Lung (tissue), 12 donors: Measurements from ENCODE around the gene PCDHGA1. TPM values are rescaled to one million over a fixed set of nuclear protein-coding genes. Genes with fewer than 3 reads are reported as not detected.
"Not testable (repeated sequence)": the region's sequence is repeated elsewhere in the genome, so short reads cannot be mapped to it uniquely, and the experiment has no call there.

Experiments
- ATAC-seq: fragments of 200-7000 bp; cut with Tn5 transposase; one replicate; pipeline ENCODE4 v1.9.1; 2020; ENCODE audit warnings: moderate number of reproducible peaks; ENCODE audit not compliant: insufficient read depth, low FRiP score
- DNase-seq, 3 donors: peaks; one replicate each; pipeline ENCODE4 v3.0.0-alpha.2; 2013 to 2017
- H3K27ac ChIP-seq, 2 donors: one replicate each; pipeline ENCODE4 v1.5.1; 2013; ENCODE audit warnings: mild to moderate bottlenecking in 2 of 2, moderate library complexity in 2 of 2, control low read depth in 1 of 2, inconsistent platforms in 1 of 2, low read depth in 1 of 2, low read length in 1 of 2
- H3K27me3 ChIP-seq, 3 donors: one replicate each; pipeline ENCODE4 v1.5.1; 2013; ENCODE audit warnings: low read length in 2 of 3; ENCODE audit not compliant: control insufficient read depth in 3 of 3, insufficient read depth in 3 of 3
- H3K36me3 ChIP-seq, 4 donors: one replicate each; pipeline ENCODE4 v1.5.1; 2013; ENCODE audit warnings: low read length in 4 of 4, mild to moderate bottlenecking in 1 of 4, moderate library complexity in 1 of 4; ENCODE audit not compliant: control insufficient read depth in 4 of 4, insufficient read depth in 4 of 4
- H3K4me1 ChIP-seq, 5 donors: one replicate each; pipeline ENCODE4 v1.5.1; 2013; ENCODE audit warnings: low read length in 5 of 5, mild to moderate bottlenecking in 2 of 5, moderate library complexity in 1 of 5; ENCODE audit not compliant: control insufficient read depth in 5 of 5, insufficient read depth in 5 of 5
- H3K4me3 ChIP-seq: one replicate; pipeline ENCODE4 v1.5.1; 2013; ENCODE audit warnings: mild to moderate bottlenecking, control low read depth, moderate library complexity
- H3K9ac ChIP-seq, 2 donors: one replicate each; pipeline ENCODE4 v1.5.1; 2013; ENCODE audit warnings: low read length in 2 of 2, control low read depth in 1 of 2; ENCODE audit not compliant: insufficient read depth in 1 of 2
- H3K9me3 ChIP-seq, 4 donors: one replicate each; pipeline ENCODE4 v1.5.1; 2013; ENCODE audit warnings: low read length in 3 of 4, mild to moderate bottlenecking in 1 of 4, moderate library complexity in 1 of 4; ENCODE audit not compliant: control insufficient read depth in 4 of 4, insufficient read depth in 3 of 4
- CTCF ChIP-seq: IDR thresholded peaks from 2 replicates; pipeline ENCODE4 v1.5.1; 2012; ENCODE audit warnings: mild to moderate bottlenecking; ENCODE audit errors: control extremely low read depth, extremely low read depth
- WGBS, 2 donors: extraction: QIAGEN DNeasy Blood & Tissue Kit; methylation state at CpG; one replicate each; pipeline ENCODE4 v1.1.7; 2013; 5-methylcytosine and 5-hydroxymethylcytosine counted together
- polyA plus RNA-seq, 2 donors: library from polyadenylated mRNA; stranded (reverse); fragments of 200-250 nt; gene quantifications; one replicate each; pipeline ENCODE4 v1.2.1, GENCODE V29; 2013
- total RNA-seq, 2 donors: library from RNA; depleted of rRNA in 1 of 2; stranded (reverse); fragments of >200 nt in 1 of 2; gene quantifications; one replicate each; pipeline ENCODE4 v1.2.1, GENCODE V29; 2014 to 2021
- donor health status: control.
- donor health status: control.
- donor health status: Bipolar disorder and iron deficiency.
- donor health status: healthy.
- donor health status: DM: yes; HTN: yes; CAD: no.

PCDHGA1 gene
- total and polyA plus RNA-seq, 4 donors, result 0.15 to 0.71 (median 0.36) TPM

- Histone ChIP-seq H3K4me1 (no peaks in the 10 kb centered on the region), H3K36me3 (no peaks in the 10 kb centered on the region), H3K9me3 (peaks cover 0 to 47% (median 21%) of the 10 kb centered on the region in 4 donors), H3K27ac (no peak overlapping the region), H3K4me3 (no peak overlapping the region), H3K9ac (no peak overlapping the region), H3K27me3 (no peaks in the 10 kb centered on the region)
- 33 to 39% methylated on average over 20 of the region's 20 CpGs for WGBS, 2 donors
- no peak for TF ChIP-seq CTCF
- ATAC-seq (no peak), DNase-seq (no peak)
Measured at GRCh38 chr5:141345327-141345726, 15.0 kb downstream of the PCDHGA1 start.

- not testable (repeated sequence) for H3K27me3 ChIP-seq, H3K27ac ChIP-seq, H3K9ac ChIP-seq, H3K4me1 ChIP-seq, H3K4me3 ChIP-seq, DNase-seq, H3K36me3 ChIP-seq, ATAC-seq
- 38 to 49% methylated on average over 20 to 27 of the region's 35 CpGs for whole genome bisulfite sequencing, 2 donors
- H3K9me3 ChIP-seq, result peaks cover 0 to 44% (median 24%) of the 10 kb centered on the region in 4 donors
Measured at GRCh38 chr5:141346017-141346416, 15.7 kb downstream of the PCDHGA1 start.

- H3K9me3 ChIP-seq, result peaks cover 0 to 43% (median 21%) of the 10 kb centered on the region in 4 donors
- no peak within 1 kb of the TSS for H3K4me3 ChIP-seq
- H3K36me3 ChIP-seq, result no peaks in the 10 kb centered on the region
- no peak for TF ChIP-seq CTCF
- no peaks in the 10 kb centered on the region for H3K27me3 ChIP-seq
- no peak within 1 kb of the TSS for H3K27ac ChIP-seq
- 26 to 30% methylated on average over 29 of the region's 29 CpGs for WGBS, 2 donors
- no peak within 1 kb of the TSS for H3K9ac ChIP-seq
- ATAC-seq (no peak), DNase-seq (peak in 2 of 3 donors; percentile 20 to 31)
- H3K4me1 ChIP-seq, result no peaks in the 10 kb centered on the region
Measured at GRCh38 chr5:141349917-141350619, 19.8 kb downstream of the PCDHGA1 start, which contains the start of gene PCDHGB1. Gene PCDHGB1 (plus strand): TSS chr5:141350099. CDS start chr5:141350261, 162 bp downstream.

GRCh38 chr5:141351591-141351990, 21.3 kb downstream of the PCDHGA1 start:
- H3K27me3 ChIP-seq, result no peaks in the 10 kb centered on the region
- H3K9me3 ChIP-seq, result peaks cover 8 to 44% (median 26%) of the 10 kb centered on the region in 4 donors

More at GRCh38 chr5:141351591-141351990, 21.3 kb downstream of the PCDHGA1 start:
- DNase-seq (no peak), ATAC-seq (no peak)
- Histone ChIP-seq H3K9ac (no peak overlapping the region), H3K4me1 (no peaks in the 10 kb centered on the region), H3K36me3 (no peaks in the 10 kb centered on the region), H3K4me3 (no peak overlapping the region), H3K27ac (no peak overlapping the region)
- 31 to 39% methylated on average over 29 to 35 of the region's 36 CpGs for WGBS, 2 donors
- TF ChIP-seq CTCF, result no peak
